GM10266 (cell line): Measurements from ENCODE around the gene DHRS9.

Source experiments
- DNase-seq: peaks from one replicate; pipeline ENCODE4 v3.0.0; 2012; ENCODE audit errors: extremely low spot score
- TF ChIP-seq, protein P1 (sequence below): IDR thresholded peaks from 2 replicates; pipeline ENCODE4 v1.5.1; 2012; ENCODE audit warnings: mild to moderate bottlenecking, low read depth; ENCODE audit not compliant: control insufficient read depth, insufficient read depth; ENCODE audit errors: missing control alignments

Gene DHRS9

GRCh38 chr2:169087757-169088379 lies 18.5 kb downstream of the DHRS9 start:
- TF ChIP-seq, protein P1, sequence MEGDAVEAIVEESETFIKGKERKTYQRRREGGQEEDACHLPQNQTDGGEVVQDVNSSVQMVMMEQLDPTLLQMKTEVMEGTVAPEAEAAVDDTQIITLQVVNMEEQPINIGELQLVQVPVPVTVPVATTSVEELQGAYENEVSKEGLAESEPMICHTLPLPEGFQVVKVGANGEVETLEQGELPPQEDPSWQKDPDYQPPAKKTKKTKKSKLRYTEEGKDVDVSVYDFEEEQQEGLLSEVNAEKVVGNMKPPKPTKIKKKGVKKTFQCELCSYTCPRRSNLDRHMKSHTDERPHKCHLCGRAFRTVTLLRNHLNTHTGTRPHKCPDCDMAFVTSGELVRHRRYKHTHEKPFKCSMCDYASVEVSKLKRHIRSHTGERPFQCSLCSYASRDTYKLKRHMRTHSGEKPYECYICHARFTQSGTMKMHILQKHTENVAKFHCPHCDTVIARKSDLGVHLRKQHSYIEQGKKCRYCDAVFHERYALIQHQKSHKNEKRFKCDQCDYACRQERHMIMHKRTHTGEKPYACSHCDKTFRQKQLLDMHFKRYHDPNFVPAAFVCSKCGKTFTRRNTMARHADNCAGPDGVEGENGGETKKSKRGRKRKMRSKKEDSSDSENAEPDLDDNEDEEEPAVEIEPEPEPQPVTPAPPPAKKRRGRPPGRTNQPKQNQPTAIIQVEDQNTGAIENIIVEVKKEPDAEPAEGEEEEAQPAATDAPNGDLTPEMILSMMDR = no peak
- DNase-seq = no peak

GRCh38 chr2:169089182-169089581 lies 19.8 kb downstream of the DHRS9 start:
- DNase-seq = no peak
- TF ChIP-seq, protein P1 = no peak

DNA sequence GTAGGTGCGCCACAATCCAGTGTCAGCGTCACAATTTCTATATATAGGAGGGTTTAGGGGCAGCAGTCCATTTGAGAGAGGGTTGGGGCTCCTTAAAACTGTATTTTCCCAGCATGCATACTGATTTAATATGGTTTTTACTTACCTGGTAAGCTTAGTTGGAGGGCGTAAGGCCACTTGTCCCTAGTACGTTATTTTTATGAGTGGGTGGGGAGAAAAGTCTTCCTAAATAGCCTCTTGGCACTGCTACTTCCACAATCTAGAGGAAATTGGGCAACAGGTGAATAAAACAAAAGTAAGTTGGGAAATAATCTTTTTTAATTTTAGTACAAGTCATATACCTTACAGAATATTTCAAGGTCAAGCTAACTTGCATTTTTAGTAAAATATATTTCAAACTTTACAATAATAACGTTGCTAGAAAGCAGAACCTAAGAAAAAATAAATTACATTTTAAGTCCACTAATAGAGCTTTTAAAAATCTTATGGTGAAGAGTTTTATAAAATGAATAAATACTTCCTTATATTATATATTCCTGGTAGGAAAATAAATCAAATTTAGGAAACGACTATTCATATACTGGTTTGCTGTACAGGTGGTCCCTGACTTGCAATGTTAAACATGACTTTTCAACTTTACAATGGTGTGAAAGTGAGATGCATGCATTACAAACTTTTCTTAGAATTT lies 20.9 kb downstream of the DHRS9 start:
- DNase-seq = no peak
- TF ChIP-seq, protein P1 = no peak

GRCh38 chr2:169091256-169091655 lies 21.9 kb downstream of the DHRS9 start:
- TF ChIP-seq, protein P1 = no peak
- no peak for DNase-seq

DNA sequence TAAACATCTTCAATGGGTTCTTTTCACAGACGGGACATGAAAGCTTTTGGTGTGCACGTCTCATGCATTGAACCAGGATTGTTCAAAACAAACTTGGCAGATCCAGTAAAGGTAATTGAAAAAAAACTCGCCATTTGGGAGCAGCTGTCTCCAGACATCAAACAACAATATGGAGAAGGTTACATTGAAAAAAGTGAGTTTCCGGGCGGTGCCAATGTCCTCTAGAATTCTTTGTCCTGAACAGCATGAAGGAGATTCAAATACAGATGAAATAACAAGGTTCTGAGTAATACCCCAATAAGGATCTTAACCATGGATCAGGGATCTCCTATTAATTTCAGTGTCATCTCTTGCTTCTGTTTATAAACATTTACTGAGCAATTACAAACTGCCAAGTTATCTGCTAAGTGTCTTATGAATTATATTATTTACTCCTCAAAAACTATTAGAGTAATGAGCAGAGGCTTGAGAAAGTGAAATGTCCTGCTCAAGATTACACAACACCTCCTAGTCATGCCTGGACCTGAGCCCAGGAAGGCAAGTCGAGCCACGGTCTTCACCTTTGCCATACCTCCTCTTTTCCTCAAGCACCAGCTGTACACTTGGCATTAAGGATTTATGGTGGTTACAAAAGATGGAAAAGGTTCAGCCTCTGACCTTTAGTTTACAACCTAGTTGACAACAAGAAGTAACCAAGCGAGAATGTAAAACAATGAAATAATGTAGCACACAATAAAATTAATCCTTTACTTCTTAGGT lies 22.6 kb downstream of the DHRS9 start:
- TF ChIP-seq, protein P1 = no peak
- no peak for DNase-seq

DNA sequence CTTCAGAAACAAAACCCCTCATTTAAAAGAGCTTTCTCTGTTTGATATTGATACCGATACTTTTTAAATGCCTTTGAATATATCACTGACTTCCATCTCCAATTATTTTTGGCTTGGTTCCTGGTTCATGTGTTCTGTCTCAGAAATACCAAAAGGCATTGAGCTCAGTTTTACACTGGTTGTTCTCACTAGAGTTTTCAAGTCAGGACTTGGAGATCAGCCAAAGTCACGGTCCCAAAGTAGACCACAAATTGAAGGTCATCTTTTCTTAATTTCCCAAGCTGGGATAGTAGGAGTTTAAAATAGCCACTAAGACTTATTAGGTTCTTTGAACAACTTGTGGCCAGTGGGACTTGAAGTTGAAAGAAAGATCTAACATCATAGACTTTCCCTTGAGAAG lies 24.2 kb downstream of the DHRS9 start:
- TF ChIP-seq, protein P1 = no peak
- DNase-seq = no peak

GRCh38 chr2:169094676-169095075 lies 25.3 kb downstream of the DHRS9 start:
- DNase-seq = no peak
- TF ChIP-seq, protein P1 = no peak
